Inferior parietal cortex (tissue), 1 donor: ENCODE results near the gene FAM3B.
"Not testable (repeated sequence)": the region's sequence is repeated elsewhere in the genome, so short reads cannot be mapped to it uniquely, and the experiment has no call there.

Source experiments
- DNase-seq: peaks from one replicate; pipeline ENCODE4 v3.0.0-alpha.2; 2016; ENCODE audit errors: extremely low spot score

Gene FAM3B

DNA sequence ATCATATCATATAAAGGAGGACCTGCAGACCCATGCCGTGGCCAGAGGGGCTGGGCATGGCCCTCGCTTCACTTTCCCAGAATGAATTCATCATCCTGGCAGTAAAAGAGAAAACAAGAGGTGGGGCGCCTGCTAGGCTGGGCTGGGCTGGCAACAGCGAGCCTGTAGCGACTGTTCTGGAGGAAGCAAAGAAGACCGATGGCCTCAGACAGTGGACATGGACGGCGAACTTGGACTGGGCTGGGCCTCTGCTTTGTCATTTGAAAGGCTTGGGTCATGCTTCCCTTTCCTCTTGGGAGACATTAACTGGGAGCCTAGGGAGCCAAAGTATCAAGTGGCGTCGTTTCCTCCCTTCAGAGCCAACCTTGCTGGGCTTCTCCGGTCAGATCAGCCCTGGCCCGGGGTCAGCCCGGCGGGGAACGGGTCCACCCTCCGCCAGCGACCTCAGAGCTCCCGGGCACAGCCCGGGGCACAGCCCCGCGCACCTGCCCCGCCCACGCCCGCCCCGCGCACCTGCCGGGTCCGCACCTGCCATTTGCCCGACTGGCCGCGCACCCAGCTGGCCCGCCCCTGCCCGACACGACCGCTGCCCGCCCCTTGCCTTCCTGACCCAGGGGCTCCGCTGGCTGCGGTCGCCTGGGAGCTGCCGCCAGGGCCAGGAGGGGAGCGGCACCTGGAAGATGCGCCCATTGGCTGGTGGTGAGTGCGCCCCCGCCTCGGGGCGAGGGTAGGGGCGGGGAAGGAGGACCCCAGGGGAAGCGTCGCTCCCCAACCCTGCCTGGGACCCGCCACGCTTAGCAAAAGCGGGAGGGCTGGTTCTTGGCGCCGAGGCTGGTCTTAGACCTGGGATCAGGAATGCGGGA lies at the start of gene FAM3B:
Gene FAM3B, plus strand, starts transcription at position 602 of the 863 bp plus-strand sequence. Its CDS starts 79 bp downstream, at position 681.
- DNase-seq = no peak

DNA sequence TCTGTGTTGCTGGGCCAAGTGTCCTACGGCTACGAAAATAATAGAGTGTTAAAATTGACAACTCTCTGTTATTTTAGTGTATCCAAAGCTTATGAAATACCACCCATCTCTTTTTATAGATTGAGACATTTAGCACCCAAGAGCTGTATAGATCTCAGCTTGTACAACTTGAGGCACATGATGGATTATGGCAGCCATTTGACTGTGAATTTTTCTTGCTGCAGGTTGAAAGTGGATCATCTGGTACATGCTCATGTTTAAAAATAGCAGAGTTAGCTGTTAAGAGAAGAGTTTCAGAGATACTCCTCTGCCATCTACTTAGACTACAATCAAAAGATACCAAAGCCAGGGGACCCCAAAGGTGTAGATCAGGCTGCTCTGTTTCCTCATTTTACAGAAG lies 49.3 kb upstream of the FAM3B start:
- DNase-seq = peak; percentile 17

- DNase-seq = no peak
Measured at GRCh38 chr21:41269535-41269934, 47.1 kb upstream of the FAM3B start.

GRCh38 chr21:41277196-41277595 lies 39.4 kb upstream of the FAM3B start:
- DNase-seq = no peak

DNA sequence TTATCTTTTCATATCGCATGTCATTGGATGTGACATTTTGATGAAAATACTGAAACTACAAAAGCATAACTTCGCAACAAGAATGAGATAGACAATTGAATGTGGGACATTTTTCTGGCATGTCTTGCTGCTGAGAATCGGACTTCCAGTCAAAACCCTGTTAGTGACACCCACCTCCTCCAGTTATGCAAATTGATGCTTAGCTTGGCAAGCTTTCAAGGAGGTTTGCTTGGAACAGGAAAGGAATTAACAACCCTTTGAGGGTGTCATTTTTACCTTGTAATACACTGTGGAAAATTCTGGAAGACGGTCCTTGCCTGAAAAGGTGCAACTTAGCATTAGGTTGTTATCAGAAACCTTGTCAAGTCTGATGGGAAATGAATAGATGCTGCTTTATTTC lies 38.8 kb upstream of the FAM3B start:
- no peak for DNase-seq

GRCh38 chr21:41280115-41280919 lies 36.3 kb upstream of the FAM3B start:
- no peak for DNase-seq

GRCh38 chr21:41282412-41282811 lies 34.2 kb upstream of the FAM3B start:
- DNase-seq = no peak

- peak; percentile 84 for DNase-seq
Measured at GRCh38 chr21:41283211-41283818, 33.3 kb upstream of the FAM3B start.

- DNase-seq = no peak
Measured at GRCh38 chr21:41289431-41289830, 27.2 kb upstream of the FAM3B start.

GRCh38 chr21:41290106-41290799 lies 26.3 kb upstream of the FAM3B start:
- DNase-seq = no peak

- no peak for DNase-seq
Measured at GRCh38 chr21:41294548-41295231, 21.9 kb upstream of the FAM3B start.

GRCh38 chr21:41295721-41296254 lies 20.8 kb upstream of the FAM3B start:
- DNase-seq = no peak

DNA sequence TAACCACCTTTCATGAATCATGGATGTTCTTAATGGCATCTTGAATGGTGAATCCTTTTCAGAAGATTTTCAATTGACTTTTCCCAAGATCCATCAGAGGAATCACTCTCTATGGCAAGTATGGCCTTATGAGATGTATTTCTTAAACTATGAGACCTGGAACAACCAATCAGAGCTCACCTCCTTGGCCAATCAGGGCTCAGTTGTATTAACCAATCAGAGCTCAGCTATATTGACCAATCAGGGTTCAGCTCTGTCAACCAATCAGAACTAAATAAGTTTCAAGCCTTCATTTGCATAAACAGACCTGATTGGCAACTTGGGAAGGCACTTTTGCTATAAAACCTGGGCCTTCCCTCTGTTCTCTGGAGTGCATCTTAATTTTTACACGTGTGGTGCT lies 13.6 kb upstream of the FAM3B start:
- DNase-seq = no peak

DNA sequence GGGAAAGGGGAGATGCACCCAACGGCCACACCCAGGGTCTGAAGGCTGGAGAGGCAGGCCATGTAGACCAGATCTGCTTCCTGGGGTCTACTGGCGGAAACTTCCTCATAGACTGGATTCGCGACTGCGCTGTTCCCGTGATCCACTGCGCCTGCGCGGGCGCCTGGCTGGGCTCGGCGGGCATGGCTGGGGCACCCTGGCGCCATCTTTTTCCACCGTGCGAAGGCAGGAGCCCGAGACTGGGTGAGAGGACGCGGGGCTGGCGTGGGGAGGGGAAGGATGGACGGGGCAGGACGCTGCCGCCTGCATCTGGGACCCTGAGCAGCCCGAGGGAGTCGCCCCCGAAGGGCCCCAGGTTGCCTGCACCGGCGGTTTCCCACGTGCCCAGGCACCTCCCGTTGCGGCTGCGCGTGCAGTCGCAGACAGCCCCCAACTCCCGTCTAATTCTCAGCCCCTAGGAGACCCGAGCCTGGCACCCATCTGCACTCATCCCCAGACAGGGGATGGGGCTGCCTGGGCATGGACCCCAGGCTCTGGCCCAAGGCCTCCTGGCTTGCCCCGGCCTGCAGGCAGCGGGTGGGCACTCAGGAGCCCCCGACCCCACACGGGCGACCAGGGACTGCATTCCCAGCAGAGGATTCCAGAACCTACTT lies 12.4 kb upstream of the FAM3B start:
- DNase-seq = no peak

DNA sequence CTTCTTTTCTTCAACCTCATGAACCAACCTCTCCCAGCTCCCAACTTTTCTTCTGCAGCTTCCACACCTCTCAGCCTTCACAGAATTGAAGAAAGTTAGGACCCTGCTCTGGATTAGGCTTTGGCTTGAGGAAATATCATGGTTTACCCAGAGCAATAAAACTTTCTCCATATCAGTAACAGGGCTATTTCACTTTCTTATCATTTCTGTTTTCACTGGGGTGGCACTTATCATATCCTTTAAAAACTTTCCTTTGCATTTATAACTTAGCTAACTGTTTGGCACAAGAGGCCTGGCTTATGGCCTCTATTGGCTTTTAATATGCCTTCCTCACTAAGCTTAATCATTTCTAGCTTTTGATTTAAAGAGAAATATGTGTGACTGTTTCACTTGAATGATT lies 9.4 kb upstream of the FAM3B start:
- DNase-seq = no peak

DNA sequence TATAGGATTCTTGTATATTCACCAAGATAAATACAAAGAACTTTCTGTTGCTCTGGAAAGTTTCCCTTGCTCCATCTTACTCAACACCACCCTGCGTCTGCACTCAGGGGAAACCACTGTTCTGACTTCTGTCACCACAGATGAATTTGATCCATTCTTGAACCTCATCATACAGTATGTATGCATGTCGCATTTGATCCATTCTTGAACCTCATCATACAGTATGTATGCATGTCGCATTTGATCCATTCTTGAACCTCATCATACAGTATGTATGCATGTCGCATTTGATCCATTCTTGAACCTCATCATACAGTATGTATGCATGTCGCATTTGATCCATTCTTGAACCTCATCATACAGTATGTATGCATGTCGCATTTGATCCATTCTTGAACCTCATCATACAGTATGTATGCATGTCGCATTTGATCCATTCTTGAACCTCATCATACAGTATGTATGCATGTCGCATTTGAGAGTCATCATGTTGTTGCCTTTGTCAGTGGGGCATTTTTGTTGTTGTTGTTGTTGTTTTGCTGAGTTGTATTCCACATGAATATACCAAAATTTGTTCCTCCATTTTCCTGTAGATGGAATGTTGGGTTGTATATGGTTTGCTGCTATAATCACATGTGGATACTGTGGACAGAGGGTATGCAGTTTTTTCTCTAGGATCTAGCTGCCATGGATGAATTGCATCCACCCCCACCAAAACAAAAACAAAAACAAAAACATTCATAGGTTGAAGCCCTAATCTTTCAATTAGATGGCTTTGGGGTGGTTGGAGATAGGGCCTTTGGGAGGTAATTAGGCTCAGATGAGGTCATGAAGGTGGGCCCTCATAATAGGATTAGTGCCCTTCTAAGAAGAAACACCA lies 3.1 kb upstream of the FAM3B start:
- DNase-seq = not testable (repeated sequence)

- DNase-seq = no peak
Measured at GRCh38 chr21:41315726-41316125, 875 bp upstream of the FAM3B start.

DNA sequence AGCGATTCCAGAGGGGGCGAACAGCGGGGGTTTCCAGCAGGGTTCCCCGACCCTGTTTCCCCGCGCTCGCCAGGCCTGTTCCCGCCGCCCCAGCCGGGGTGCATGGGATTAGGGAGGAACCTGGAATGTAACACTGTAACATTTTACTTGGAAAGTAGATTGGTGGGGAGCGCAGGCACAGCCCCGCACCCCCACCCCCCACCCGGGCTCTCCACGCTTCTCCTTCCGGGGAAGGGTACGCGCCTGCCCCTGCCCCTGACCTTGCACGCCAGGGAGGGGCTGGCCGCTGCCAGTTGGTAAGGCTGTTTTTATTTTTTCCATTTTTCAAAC lies 427 bp downstream of the FAM3B start:
- DNase-seq = no peak

DNA sequence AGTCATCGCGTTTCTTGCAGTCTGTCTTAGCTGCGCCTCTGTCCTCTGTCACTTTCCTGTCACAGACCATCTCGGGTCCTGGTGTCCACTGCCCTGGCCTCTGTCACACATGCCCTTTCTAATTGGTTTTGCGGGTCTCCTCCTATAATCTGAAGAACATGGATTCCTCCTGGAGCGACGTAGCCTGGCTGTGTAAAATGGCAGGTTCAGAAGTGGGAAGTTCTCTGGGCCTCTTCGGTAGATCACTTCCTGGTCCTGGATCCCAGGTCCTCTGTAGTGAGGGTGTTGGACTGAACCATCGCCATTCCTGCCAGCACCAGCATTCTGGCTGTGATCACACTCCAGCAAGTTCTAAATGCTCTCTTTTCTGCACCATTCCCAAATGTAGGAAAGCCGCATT lies 857 bp downstream of the FAM3B start:
- no peak for DNase-seq

GRCh38 chr21:41318218-41318617 lies 1.6 kb downstream of the FAM3B start:
- DNase-seq = no peak
